Liver (tissue), 9 donors: ENCODE results near the gene UQCR10. TPM values are rescaled to one million over a fixed set of nuclear protein-coding genes. Genes with fewer than 3 reads are reported as not detected.

Experiments
- DNase-seq: peaks from one replicate; pipeline ENCODE4 v3.0.0-alpha.2; 2017; ENCODE audit warnings: low spot score
- H3K27ac ChIP-seq, 2 donors: one replicate each; pipeline ENCODE4 v1.7.0; 2013; ENCODE audit warnings: inconsistent platforms in 2 of 2, low read length in 2 of 2, control low read depth in 1 of 2, low read depth in 1 of 2, mild to moderate bottlenecking in 1 of 2
- H3K27me3 ChIP-seq, 4 donors: one replicate each; pipeline versions ENCODE4 v1.6.1 to v1.7.0; 2013; ENCODE audit warnings: low read length in 3 of 4, inconsistent platforms in 1 of 4, mild to moderate bottlenecking in 1 of 4, moderate library complexity in 1 of 4; ENCODE audit not compliant: control insufficient read depth in 4 of 4, insufficient read depth in 4 of 4
- H3K36me3 ChIP-seq, 4 donors: one replicate each; pipeline versions ENCODE4 v1.6.1 to v1.7.0; 2013; ENCODE audit warnings: low read length in 3 of 4, mild to moderate bottlenecking in 3 of 4, low read depth in 1 of 4, moderate library complexity in 1 of 4; ENCODE audit not compliant: control insufficient read depth in 4 of 4, insufficient read depth in 3 of 4
- H3K4me1 ChIP-seq, 4 donors: one replicate each; pipeline versions ENCODE4 v1.6.1 to v1.7.0; 2013; ENCODE audit warnings: low read length in 3 of 4, mild to moderate bottlenecking in 3 of 4, moderate library complexity in 1 of 4; ENCODE audit not compliant: control insufficient read depth in 4 of 4, insufficient read depth in 4 of 4
- H3K4me3 ChIP-seq, 3 donors: one replicate each; pipeline versions ENCODE4 v1.6.1 to v1.7.0; 2013; ENCODE audit warnings: low read length in 3 of 3, control low read depth in 1 of 3, low read depth in 1 of 3, mild to moderate bottlenecking in 1 of 3
- H3K9ac ChIP-seq, 2 donors: one replicate each; pipeline ENCODE4 v1.7.0; 2013; ENCODE audit warnings: low read length in 2 of 2, mild to moderate bottlenecking in 2 of 2, moderate library complexity in 2 of 2, control low read depth in 1 of 2, low read depth in 1 of 2
- H3K9me3 ChIP-seq, 4 donors: one replicate each; pipeline versions ENCODE4 v1.6.1 to v1.7.0; 2013; ENCODE audit warnings: low read length in 3 of 4; ENCODE audit not compliant: control insufficient read depth in 4 of 4
- ATF3 ChIP-seq: IDR thresholded peaks from 2 replicates; pipeline ENCODE4 v1.6.1; 2016; ENCODE audit warnings: antibody characterized with exemption
- CTCF ChIP-seq: fragments of 150-350 bp; IDR thresholded peaks from 2 replicates; pipeline ENCODE4 v1.5.1; 2017; ENCODE audit warnings: improper control_type of control experiment, low read depth, low read length; ENCODE audit not compliant: missing input control
- EGR1 ChIP-seq, 2 donors: IDR thresholded peaks; 2 replicates each; pipeline ENCODE4 v1.6.1; 2016 to 2018; ENCODE audit warnings: antibody characterized with exemption in 2 of 2, low read depth in 2 of 2
- FOXA1 ChIP-seq: IDR thresholded peaks from 2 replicates; pipeline ENCODE4 v1.6.1; 2016; ENCODE audit warnings: antibody characterized with exemption
- FOXA2 ChIP-seq: IDR thresholded peaks from 2 replicates; pipeline ENCODE4 v1.6.1; 2016; ENCODE audit warnings: antibody characterized with exemption
- HNF4A ChIP-seq, 2 donors: conservative IDR thresholded peaks; 2 replicates each; pipeline ENCODE4 v1.6.1; 2016; ENCODE audit warnings: antibody characterized with exemption in 2 of 2, mild to moderate bottlenecking in 2 of 2
- HNF4G ChIP-seq: IDR thresholded peaks from 2 replicates; pipeline ENCODE4 v1.6.1; 2016; ENCODE audit warnings: antibody characterized with exemption
- JUND ChIP-seq, 2 donors: IDR thresholded peaks; 2 replicates each; pipeline ENCODE4 v1.6.1; 2016; ENCODE audit warnings: antibody characterized with exemption in 2 of 2
- MAX ChIP-seq: IDR thresholded peaks from 2 replicates; pipeline ENCODE4 v1.6.1; 2016; ENCODE audit warnings: antibody characterized with exemption
- NR2F2 ChIP-seq: IDR thresholded peaks from 2 replicates; pipeline ENCODE4 v1.6.1; 2016; ENCODE audit warnings: antibody characterized with exemption
- RAD21 ChIP-seq, 2 donors: IDR thresholded peaks; 2 replicates each; pipeline ENCODE4 v1.6.1; 2016; ENCODE audit warnings: antibody characterized with exemption in 2 of 2, mild to moderate bottlenecking in 2 of 2
- REST ChIP-seq: IDR thresholded peaks from 2 replicates; pipeline ENCODE4 v1.6.1; 2016; ENCODE audit warnings: antibody characterized with exemption, mild to moderate bottlenecking
- RXRA ChIP-seq, 2 donors: IDR thresholded peaks; 2 replicates each; pipeline ENCODE4 v1.6.1; 2017 to 2018; ENCODE audit warnings: antibody characterized with exemption in 2 of 2, mild to moderate bottlenecking in 1 of 2
- SP1 ChIP-seq: IDR thresholded peaks from 2 replicates; pipeline ENCODE4 v1.6.1; 2018; ENCODE audit warnings: antibody characterized with exemption, mild to moderate bottlenecking
- TAF1 ChIP-seq: conservative IDR thresholded peaks from 2 replicates; pipeline ENCODE4 v1.6.1; 2016; ENCODE audit warnings: antibody characterized with exemption, mild to moderate bottlenecking
- YY1 ChIP-seq: IDR thresholded peaks from 2 replicates; pipeline ENCODE4 v1.6.1; 2016; ENCODE audit warnings: antibody characterized with exemption, mild to moderate bottlenecking
- ZBTB33 ChIP-seq: IDR thresholded peaks from 2 replicates; pipeline ENCODE4 v1.6.1; 2016; ENCODE audit warnings: antibody characterized with exemption
- WGBS: extraction: QIAGEN DNeasy Blood & Tissue Kit; methylation state at CpG from one replicate; pipeline ENCODE4 v1.1.7; 2013; 5-methylcytosine and 5-hydroxymethylcytosine counted together
- polyA plus RNA-seq, 2 donors: library from polyadenylated mRNA; stranded (reverse) in 1 of 2; unstranded in 1 of 2; fragments of 200-250 nt in 1 of 2; fragments of >200 nt in 1 of 2; fragmentation: Nextera tagmentation in 1 of 2; extraction: Ambion mirVana in 1 of 2; gene quantifications; one replicate each; pipeline versions ENCODE4 v1.2.1 to v1.2.3, GENCODE V29; 2013 to 2015
- total RNA-seq, 2 donors: library from RNA; depleted of rRNA; stranded (reverse); fragments of >200 nt; gene quantifications; one replicate each; pipeline ENCODE4 v1.2.3, GENCODE V29; 2014
- donor health status: healthy.
- donor health status: healthy.
- donor health status: healthy.
- donor health status: healthy.
- donor health status: healthy.

The UQCR10 gene
- total and polyA plus RNA-seq, 4 donors = 40.2 to 243 (median 102) TPM

- TF ChIP-seq ZBTB33 = no peak
- TF ChIP-seq ATF3 = no peak
- no peak for TF ChIP-seq JUND (IDR thresholded peaks at IDR 0.05)
- no peak for TF ChIP-seq EGR1 (IDR thresholded peaks at IDR 0.05; ENCODE audit: low read depth in 2 of 2)
- no peak for TF ChIP-seq FOXA2
- TF ChIP-seq RAD21 (IDR thresholded peaks at IDR 0.05) = no peak
- TF ChIP-seq HNF4A (conservative IDR thresholded peaks at IDR 0.05) = no peak
- no peak for TF ChIP-seq YY1
Measured at GRCh38 chr22:29762263-29762662, 4.9 kb upstream of the UQCR10 start (continued).

- TF ChIP-seq FOXA1 (no peak), HNF4A (conservative IDR thresholded peaks at IDR 0.05) (peak; percentile 32 to 36), HNF4G (peak; percentile 6), ATF3 (no peak)
- WGBS = 53% methylated on average over 15 of the region's 15 CpGs
- Histone ChIP-seq H3K9me3 (no peaks in the 10 kb centered on the region), H3K4me3 (peak overlapping the region; percentile 63 to 72 (median 68)), H3K36me3 (peaks cover 0 to 16% (median 11%) of the 10 kb centered on the region in 4 donors), H3K4me1 (peaks cover 5 to 25% (median 19%) of the 10 kb centered on the region in 4 donors), H3K9ac (peak overlapping the region; percentile 24 to 51), H3K27ac (peak overlapping the region; percentile 33 to 84), H3K27me3 (no peaks in the 10 kb centered on the region)
- DNase-seq = peak; percentile 60
Measured at GRCh38 chr22:29765905-29766631, 1.1 kb upstream of the UQCR10 start.

- peak; percentile 91 for DNase-seq
- H3K4me1 ChIP-seq = peaks cover 5 to 25% (median 19%) of the 10 kb centered on the region in 4 donors
- no peaks in the 10 kb centered on the region for H3K9me3 ChIP-seq
- H3K4me3 ChIP-seq = peak within 1 kb of the TSS; percentile 68 to 97 (median 85)
- peak within 1 kb of the TSS; percentile 83 to 84 for H3K27ac ChIP-seq
- H3K36me3 ChIP-seq = peaks cover 0 to 16% (median 11%) of the 10 kb centered on the region in 4 donors
- under 1% methylated on average over 32 of the region's 32 CpGs for WGBS
- peak within 1 kb of the TSS; percentile 85 to 88 for H3K9ac ChIP-seq
- H3K27me3 ChIP-seq = no peaks in the 10 kb centered on the region
- no peak for TF ChIP-seq CTCF
- TF ChIP-seq FOXA1 = no peak
- peak; percentile 84 for TF ChIP-seq TAF1
- peak; percentile 32 to 61 for TF ChIP-seq RXRA (IDR thresholded peaks at IDR 0.05)
- TF ChIP-seq MAX = no peak
- TF ChIP-seq YY1 = no peak
- TF ChIP-seq ZBTB33 = peak; percentile 93
- peak; percentile 52 to 55 for TF ChIP-seq RAD21 (IDR thresholded peaks at IDR 0.05)
- TF ChIP-seq HNF4A (conservative IDR thresholded peaks at IDR 0.05) = peak; percentile 3 to 10
- no peak for TF ChIP-seq JUND (IDR thresholded peaks at IDR 0.05)
- TF ChIP-seq ATF3 = no peak
- TF ChIP-seq NR2F2 = peak; percentile 30
- TF ChIP-seq FOXA2 = no peak
- no peak for TF ChIP-seq EGR1 (IDR thresholded peaks at IDR 0.05; ENCODE audit: low read depth in 2 of 2)
- TF ChIP-seq REST = peak; percentile 82
- TF ChIP-seq SP1 = peak; percentile 58
Measured at GRCh38 chr22:29766632-29767170, 468 bp upstream of the UQCR10 start, which contains the start of gene ZMAT5. Gene ZMAT5 (minus strand): TSS chr22:29767007. CDS start chr22:29748544, 18,463 bp downstream.
